Adipocyte (in vitro differentiated cells): ENCODE data around the gene TNFAIP8.

Experiments
- DNase-seq: peaks from one replicate; pipeline ENCODE4 v3.0.0-alpha.2; 2015; ENCODE audit warnings: low read depth
- H3K27me3 ChIP-seq: replicated peaks from 2 replicates; pipeline ENCODE4 v1.7.0; 2013; ENCODE audit warnings: mild to moderate bottlenecking, low read length, moderate library complexity; ENCODE audit not compliant: control insufficient read depth, insufficient read depth
- H3K36me3 ChIP-seq: 2 replicates; pipeline ENCODE4 v1.7.0; 2013; ENCODE audit warnings: low read length, mild to moderate bottlenecking, moderate library complexity; ENCODE audit not compliant: control insufficient read depth, insufficient read depth, severe bottlenecking
- H3K4me1 ChIP-seq: 2 replicates; pipeline ENCODE4 v1.7.0; 2013; ENCODE audit warnings: mild to moderate bottlenecking, low read length, moderate library complexity; ENCODE audit not compliant: control insufficient read depth, insufficient read depth
- H3K4me3 ChIP-seq: 2 replicates; pipeline ENCODE4 v1.7.0; 2013; ENCODE audit warnings: mild to moderate bottlenecking, low read length, moderate library complexity
- H3K9ac ChIP-seq: 2 replicates; pipeline ENCODE4 v1.7.0; 2013; ENCODE audit warnings: mild to moderate bottlenecking, low read length, moderate library complexity
- H3K9me3 ChIP-seq: 2 replicates; pipeline ENCODE4 v1.7.0; 2013; ENCODE audit warnings: mild to moderate bottlenecking, low read length, moderate library complexity; ENCODE audit not compliant: control insufficient read depth

TNFAIP8 gene

DNA sequence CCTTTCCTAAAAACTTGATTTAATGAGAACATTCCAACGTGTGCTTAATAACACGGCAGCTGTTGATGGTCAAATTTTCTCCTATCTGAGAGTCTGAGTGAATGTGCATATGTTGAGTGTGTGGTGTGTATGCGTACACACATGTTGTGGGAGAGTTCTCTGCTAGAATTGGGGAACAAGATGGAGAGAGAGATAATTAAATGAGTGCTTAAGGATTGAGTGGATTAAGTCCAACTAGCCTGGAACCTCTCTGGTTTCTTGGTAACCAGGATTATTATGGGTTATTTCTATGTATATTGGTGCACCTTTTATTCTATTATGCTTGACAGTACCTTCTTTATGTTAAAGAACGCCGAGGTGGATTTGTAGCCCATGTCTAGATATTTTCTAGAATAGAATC is 36.4 kb upstream of the TNFAIP8 start:
- no peak overlapping the region for H3K9ac ChIP-seq
- H3K27me3 ChIP-seq: no peaks in the 10 kb centered on the region
- no peaks in the 10 kb centered on the region for H3K9me3 ChIP-seq
- no peak for DNase-seq
- no peaks in the 10 kb centered on the region for H3K36me3 ChIP-seq
- H3K4me3 ChIP-seq: no peak overlapping the region
- peaks cover 30% of the 10 kb centered on the region for H3K4me1 ChIP-seq

DNA sequence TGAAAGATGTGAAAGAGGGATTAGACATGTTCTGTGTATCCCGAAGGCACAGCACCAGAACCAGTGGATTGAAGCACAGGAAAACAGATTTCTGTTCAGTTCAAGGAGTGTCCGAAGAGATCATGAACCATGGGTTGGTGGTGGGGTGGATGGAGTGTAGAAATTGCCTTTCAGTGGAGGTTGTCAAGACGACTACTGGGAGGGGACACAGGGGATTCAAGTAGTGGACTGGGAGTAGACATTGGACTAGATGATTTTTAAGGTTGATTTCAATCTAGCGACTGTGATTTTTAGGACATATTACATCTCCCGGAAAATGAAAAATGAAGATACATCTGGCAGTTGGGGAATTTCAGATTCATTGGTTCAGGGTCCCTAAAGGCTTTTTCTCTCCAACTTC is 35.9 kb upstream of the TNFAIP8 start:
- DNase-seq: no peak
- H3K9me3 ChIP-seq: no peaks in the 10 kb centered on the region
- H3K27me3 ChIP-seq: no peaks in the 10 kb centered on the region
- no peak overlapping the region for H3K9ac ChIP-seq
- H3K4me1 ChIP-seq: peaks cover 35% of the 10 kb centered on the region
- H3K4me3 ChIP-seq: no peak overlapping the region
- H3K36me3 ChIP-seq: no peaks in the 10 kb centered on the region

DNA sequence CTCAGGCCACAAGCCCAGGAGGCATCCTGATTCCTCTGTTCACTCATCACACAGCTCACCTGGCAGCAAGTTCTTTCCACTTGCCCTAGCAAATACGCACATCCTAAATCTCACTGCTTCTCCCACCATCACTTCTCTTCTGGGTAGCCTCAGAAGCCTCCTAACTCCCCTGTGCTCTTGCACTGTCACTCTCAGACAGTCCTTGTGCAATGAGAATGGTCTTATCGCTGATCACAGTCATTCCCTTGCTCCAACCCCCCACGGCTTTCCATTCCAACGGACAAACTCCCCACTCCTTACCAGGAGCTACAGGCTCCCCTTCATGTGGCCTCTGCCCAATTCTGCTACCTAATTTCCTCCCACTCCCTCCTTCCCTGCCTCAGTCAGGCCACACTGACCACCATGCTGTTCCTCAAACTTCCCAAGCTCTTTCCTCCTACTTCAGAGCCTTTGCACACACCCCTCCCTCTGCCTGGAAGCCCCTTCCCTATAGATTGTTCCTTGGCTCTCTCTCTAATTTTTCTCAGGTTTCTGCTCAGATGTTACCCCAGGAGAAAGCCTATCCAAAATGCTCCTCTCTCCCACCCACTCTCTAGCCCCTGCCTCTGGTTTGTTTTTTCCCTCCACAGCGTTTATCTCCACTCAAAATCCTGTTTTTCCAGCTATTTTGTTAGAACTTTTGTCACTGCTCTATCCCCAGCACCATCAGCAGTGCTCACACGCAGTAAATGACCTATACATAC is 34.1 kb upstream of the TNFAIP8 start:
- Histone ChIP-seq H3K9me3 (no peaks in the 10 kb centered on the region), H3K9ac (no peak overlapping the region), H3K4me3 (no peak overlapping the region), H3K36me3 (no peaks in the 10 kb centered on the region), H3K4me1 (peaks cover 32% of the 10 kb centered on the region), H3K27me3 (no peaks in the 10 kb centered on the region)
- no peak for DNase-seq

GRCh38 chr5:119322312-119322947 is 33.4 kb upstream of the TNFAIP8 start:
- DNase-seq: no peak
- Histone ChIP-seq H3K27me3 (no peaks in the 10 kb centered on the region), H3K4me1 (peaks cover 39% of the 10 kb centered on the region), H3K4me3 (no peak overlapping the region), H3K9ac (no peak overlapping the region), H3K36me3 (no peaks in the 10 kb centered on the region), H3K9me3 (no peaks in the 10 kb centered on the region)

GRCh38 chr5:119322948-119323537 is 32.8 kb upstream of the TNFAIP8 start:
- DNase-seq: no peak
- H3K4me3 ChIP-seq: no peak overlapping the region
- H3K9me3 ChIP-seq: no peaks in the 10 kb centered on the region
- no peaks in the 10 kb centered on the region for H3K27me3 ChIP-seq
- no peaks in the 10 kb centered on the region for H3K36me3 ChIP-seq
- H3K9ac ChIP-seq: peak overlapping the region; percentile 62
- H3K4me1 ChIP-seq: peaks cover 45% of the 10 kb centered on the region

GRCh38 chr5:119323601-119324000 is 32.2 kb upstream of the TNFAIP8 start:
- peak; percentile 50 for DNase-seq
- Histone ChIP-seq H3K36me3 (no peaks in the 10 kb centered on the region), H3K4me3 (no peak overlapping the region), H3K9ac (peak overlapping the region; percentile 62), H3K9me3 (no peaks in the 10 kb centered on the region), H3K27me3 (no peaks in the 10 kb centered on the region), H3K4me1 (peaks cover 51% of the 10 kb centered on the region)

- Histone ChIP-seq H3K9ac (peak overlapping the region; percentile 62), H3K36me3 (no peaks in the 10 kb centered on the region), H3K4me3 (peak overlapping the region; percentile 38), H3K9me3 (no peaks in the 10 kb centered on the region), H3K27me3 (no peaks in the 10 kb centered on the region), H3K4me1 (peaks cover 60% of the 10 kb centered on the region)
- no peak for DNase-seq
Measured at GRCh38 chr5:119324842-119325241, 31.0 kb upstream of the TNFAIP8 start.

- no peak for DNase-seq
- H3K4me1 ChIP-seq: peaks cover 55% of the 10 kb centered on the region
- H3K9ac ChIP-seq: no peak overlapping the region
Measured at GRCh38 chr5:119327018-119327417, 28.8 kb upstream of the TNFAIP8 start.

GRCh38 chr5:119328753-119329602 is 26.8 kb upstream of the TNFAIP8 start:
- Histone ChIP-seq H3K36me3 (no peaks in the 10 kb centered on the region), H3K9me3 (no peaks in the 10 kb centered on the region), H3K9ac (peak overlapping the region; percentile 62), H3K27me3 (no peaks in the 10 kb centered on the region), H3K4me3 (peak overlapping the region; percentile 48), H3K4me1 (peaks cover 41% of the 10 kb centered on the region)
- DNase-seq: no peak

More at GRCh38 chr5:119327018-119327417, 28.8 kb upstream of the TNFAIP8 start:
- Histone ChIP-seq H3K4me3 (no peak overlapping the region), H3K36me3 (no peaks in the 10 kb centered on the region), H3K9me3 (no peaks in the 10 kb centered on the region), H3K27me3 (no peaks in the 10 kb centered on the region)

- no peak for DNase-seq
- Histone ChIP-seq H3K9me3 (no peaks in the 10 kb centered on the region), H3K27me3 (no peaks in the 10 kb centered on the region), H3K4me1 (peaks cover 34% of the 10 kb centered on the region), H3K36me3 (no peaks in the 10 kb centered on the region), H3K4me3 (no peak overlapping the region), H3K9ac (no peak overlapping the region)
Measured at GRCh38 chr5:119329666-119330065, 26.2 kb upstream of the TNFAIP8 start.
